Activated CD4-positive, alpha-beta T cell treated with anti-CD3 and anti-CD28 coated beads, Interleukin-10, Interleukin-2, amounts not matched to agents 100 ng/mL and 50 ng/mL, durations not matched to agents 16 hours and 8 hours (primary cell): ENCODE measurements around the gene MCCC2.
"Not testable (repeated sequence)": the region's sequence is repeated elsewhere in the genome, so short reads cannot be mapped to it uniquely, and the experiment has no call there.

Source experiments
- DNase-seq: peaks from one replicate; pipeline ENCODE4 v3.0.0-alpha.2; 2020

MCCC2 gene

GRCh38 chr5:71600783-71601182, 13.6 kb downstream of the MCCC2 start:
- DNase-seq, result no peak

GRCh38 chr5:71601222-71602026, 14.3 kb downstream of the MCCC2 start:
- DNase-seq, result peak; percentile 93

GRCh38 chr5:71609916-71610315, 22.8 kb downstream of the MCCC2 start:
- not testable (repeated sequence) for DNase-seq

GRCh38 chr5:71615809-71616208, 28.7 kb downstream of the MCCC2 start:
- no peak for DNase-seq

- no peak for DNase-seq
Observed at GRCh38 chr5:71620630-71621029, 33.5 kb downstream of the MCCC2 start.

- no peak for DNase-seq
Observed at GRCh38 chr5:71621268-71621667, 34.1 kb downstream of the MCCC2 start.

- no peak for DNase-seq
Observed at GRCh38 chr5:71621741-71622140, 34.6 kb downstream of the MCCC2 start.

GRCh38 chr5:71623221-71623794, 36.2 kb downstream of the MCCC2 start:
- no peak for DNase-seq

- DNase-seq, result no peak
Observed at GRCh38 chr5:71629950-71630349, 42.8 kb downstream of the MCCC2 start.

- no peak for DNase-seq
Observed at GRCh38 chr5:71631070-71631469, 43.9 kb downstream of the MCCC2 start.

GRCh38 chr5:71632168-71632567, 45.0 kb downstream of the MCCC2 start:
- DNase-seq, result no peak

- DNase-seq, result no peak
Observed at GRCh38 chr5:71633255-71634155, 46.4 kb downstream of the MCCC2 start.

- DNase-seq, result no peak
Observed at GRCh38 chr5:71637133-71637532, 50.0 kb downstream of the MCCC2 start.

GRCh38 chr5:71640408-71640807, 53.3 kb downstream of the MCCC2 start:
- DNase-seq, result peak; percentile 34

- no peak for DNase-seq
Observed at GRCh38 chr5:71645030-71645429, 57.9 kb downstream of the MCCC2 start.

- DNase-seq, result not testable (repeated sequence)
Observed at GRCh38 chr5:71650940-71651339, 63.8 kb downstream of the MCCC2 start.

GRCh38 chr5:71651579-71651978, 64.4 kb downstream of the MCCC2 start:
- peak; percentile 30 for DNase-seq

GRCh38 chr5:71652349-71652748, 65.2 kb downstream of the MCCC2 start:
- no peak for DNase-seq

- no peak for DNase-seq
Observed at GRCh38 chr5:71652803-71653543, 65.8 kb downstream of the MCCC2 start.

GRCh38 chr5:71658916-71659662, 71.9 kb downstream of the MCCC2 start:
- no peak for DNase-seq

- DNase-seq, result no peak
Observed at GRCh38 chr5:71662381-71662780, 75.2 kb downstream of the MCCC2 start.
